Smooth muscle cell of the brain vasculature (primary cell): ENCODE results near the gene BAHCC1.
A peak's percentile ranks its signal among the peaks of the same experiment; 100 is the strongest.
"Not testable (repeated sequence)": the region's sequence is repeated elsewhere in the genome, so short reads cannot be mapped to it uniquely, and the experiment has no call there.

Source experiments
- DNase-seq: peaks from one replicate; pipeline ENCODE4 v3.0.0-alpha.2; 2012; ENCODE audit warnings: low read depth, low spot score

Gene BAHCC1

GRCh38 chr17:81394921-81395599, at the start of gene BAHCC1:
Gene BAHCC1, plus strand, starts transcription at chr17:81395457. Its CDS starts 4,283 bp downstream, at chr17:81399740.
- peak; percentile 100 for DNase-seq

- peak; percentile 93 for DNase-seq
Measured at GRCh38 chr17:81346090-81346907, 49.0 kb upstream of the BAHCC1 start.

- DNase-seq: no peak
Measured at GRCh38 chr17:81346908-81347349, 48.3 kb upstream of the BAHCC1 start.

GRCh38 chr17:81347437-81347836, 47.8 kb upstream of the BAHCC1 start:
- DNase-seq: no peak

- DNase-seq: no peak
Measured at GRCh38 chr17:81348097-81349055, 46.9 kb upstream of the BAHCC1 start.

GRCh38 chr17:81349397-81350319, 45.6 kb upstream of the BAHCC1 start:
- no peak for DNase-seq

GRCh38 chr17:81350320-81350890, 44.9 kb upstream of the BAHCC1 start:
- no peak for DNase-seq

- DNase-seq: not testable (repeated sequence)
Measured at GRCh38 chr17:81351329-81352052, 43.8 kb upstream of the BAHCC1 start.

- not testable (repeated sequence) for DNase-seq
Measured at GRCh38 chr17:81352056-81352455, 43.2 kb upstream of the BAHCC1 start.

- DNase-seq: no peak
Measured at GRCh38 chr17:81354252-81354953, 40.9 kb upstream of the BAHCC1 start.

- no peak for DNase-seq
Measured at GRCh38 chr17:81354954-81355347, 40.3 kb upstream of the BAHCC1 start.

- DNase-seq: no peak
Measured at GRCh38 chr17:81359218-81359617, 36.0 kb upstream of the BAHCC1 start.

GRCh38 chr17:81362001-81362400, 33.3 kb upstream of the BAHCC1 start:
- not testable (repeated sequence) for DNase-seq

GRCh38 chr17:81364278-81365147, 30.7 kb upstream of the BAHCC1 start:
- no peak for DNase-seq

- no peak for DNase-seq
Measured at GRCh38 chr17:81365148-81365600, 30.1 kb upstream of the BAHCC1 start.

GRCh38 chr17:81365601-81366585, 29.4 kb upstream of the BAHCC1 start:
- no peak for DNase-seq

GRCh38 chr17:81366648-81367047, 28.6 kb upstream of the BAHCC1 start:
- no peak for DNase-seq
